ENCODE data around the gene CLIP3.

DNA sequence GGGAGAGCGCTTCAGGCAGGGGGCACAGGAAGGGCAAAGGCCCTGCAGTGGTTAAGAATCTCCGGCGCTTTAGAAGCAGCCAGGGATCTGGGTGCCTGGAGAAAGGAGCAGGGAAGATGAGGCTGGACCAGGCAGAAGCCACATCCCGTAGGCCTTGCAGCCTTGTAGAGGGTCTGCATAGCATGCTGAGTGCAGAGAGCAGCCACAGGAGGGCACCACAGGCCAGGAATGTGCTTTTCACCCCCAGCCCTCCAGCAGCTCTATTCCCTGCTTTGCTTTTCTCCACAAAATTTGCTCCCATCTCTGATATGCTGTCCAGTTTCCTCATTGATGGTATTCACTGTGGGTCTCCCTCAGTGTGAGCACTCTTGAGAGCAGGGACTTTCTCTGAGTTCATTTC is 27.8 kb upstream of the CLIP3 start:
- TF ChIP-seq, protein P1, sequence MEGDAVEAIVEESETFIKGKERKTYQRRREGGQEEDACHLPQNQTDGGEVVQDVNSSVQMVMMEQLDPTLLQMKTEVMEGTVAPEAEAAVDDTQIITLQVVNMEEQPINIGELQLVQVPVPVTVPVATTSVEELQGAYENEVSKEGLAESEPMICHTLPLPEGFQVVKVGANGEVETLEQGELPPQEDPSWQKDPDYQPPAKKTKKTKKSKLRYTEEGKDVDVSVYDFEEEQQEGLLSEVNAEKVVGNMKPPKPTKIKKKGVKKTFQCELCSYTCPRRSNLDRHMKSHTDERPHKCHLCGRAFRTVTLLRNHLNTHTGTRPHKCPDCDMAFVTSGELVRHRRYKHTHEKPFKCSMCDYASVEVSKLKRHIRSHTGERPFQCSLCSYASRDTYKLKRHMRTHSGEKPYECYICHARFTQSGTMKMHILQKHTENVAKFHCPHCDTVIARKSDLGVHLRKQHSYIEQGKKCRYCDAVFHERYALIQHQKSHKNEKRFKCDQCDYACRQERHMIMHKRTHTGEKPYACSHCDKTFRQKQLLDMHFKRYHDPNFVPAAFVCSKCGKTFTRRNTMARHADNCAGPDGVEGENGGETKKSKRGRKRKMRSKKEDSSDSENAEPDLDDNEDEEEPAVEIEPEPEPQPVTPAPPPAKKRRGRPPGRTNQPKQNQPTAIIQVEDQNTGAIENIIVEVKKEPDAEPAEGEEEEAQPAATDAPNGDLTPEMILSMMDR (IDR thresholded peaks at IDR 0.05), result peak; percentile 49
- TF ChIP-seq EZH2 (IDR thresholded peaks at IDR 0.05), result no peak

All from neural progenitor cell (in vitro differentiated cells).